Activated B cell treated with CpG ODN at 0.5 μM for 24 hours (primary cell): ENCODE measurements around the gene NRP2. TPM values are rescaled to one million over a fixed set of nuclear protein-coding genes. Genes with fewer than 3 reads are reported as not detected.

ENCODE experiments used
- ATAC-seq: fragments of 200-7000 bp; cut with Tn5 transposase; one replicate; pipeline ENCODE4 v1.10.0; 2021; ENCODE audit warnings: low read depth, mild to moderate bottlenecking, moderate library complexity
- CTCF ChIA-PET: fragments of 350-600 bp; sonication (Branson Sonifier 250); formaldehyde crosslinking; loops from one replicate; lab custom pipeline; 2021; ENCODE audit warnings: antibody characterized with exemption; lab: Charles Lee
- POLR2A ChIA-PET: fragments of 350-600 bp; sonication (Branson Sonifier 250); formaldehyde crosslinking; loops from one replicate; lab custom pipeline; 2021; ENCODE audit warnings: antibody characterized with exemption; lab: Charles Lee
- DNase-seq: peaks from one replicate; pipeline ENCODE4 v3.0.0; 2022
- H3K27ac Mint-ChIP-seq: one replicate; pipeline ENCODE4 v1.8.0; 2020; ENCODE audit warnings: mixed read lengths
- H3K27me3 Mint-ChIP-seq: one replicate; pipeline ENCODE4 v1.8.0; 2021; ENCODE audit warnings: mixed read lengths
- H3K36me3 Mint-ChIP-seq: one replicate; pipeline ENCODE4 v1.8.0; 2021; ENCODE audit warnings: low read depth, mixed read lengths
- H3K4me1 Mint-ChIP-seq: one replicate; pipeline ENCODE4 v1.8.0; 2021; ENCODE audit warnings: mixed read lengths
- H3K4me3 Mint-ChIP-seq: one replicate; pipeline ENCODE4 v1.8.0; 2020; ENCODE audit warnings: mild to moderate bottlenecking, mixed read lengths
- H3K9me3 Mint-ChIP-seq: one replicate; pipeline ENCODE4 v1.8.0; 2020; ENCODE audit warnings: mixed read lengths
- intact Hi-C: fragments of 100-400 bp; cut with micrococcal nuclease; formaldehyde crosslinking; loops from one replicate; pipeline ENCODE4 v1.15.1; 2024
- total RNA-seq: library from RNA; stranded (reverse); gene quantifications from 2 replicates; pipeline ENCODE4 v1.2.3, GENCODE V29; 2022
- TF ChIP-seq, protein P1 (sequence below): fragments of 200-600 bp; IDR thresholded peaks from one replicate; pipeline ENCODE4 v1.8.0; 2022; ENCODE audit warnings: antibody characterized with exemption, mild to moderate bottlenecking

The NRP2 gene
- total RNA-seq, 1 donor from 2014 or later: 10.2 TPM

DNA sequence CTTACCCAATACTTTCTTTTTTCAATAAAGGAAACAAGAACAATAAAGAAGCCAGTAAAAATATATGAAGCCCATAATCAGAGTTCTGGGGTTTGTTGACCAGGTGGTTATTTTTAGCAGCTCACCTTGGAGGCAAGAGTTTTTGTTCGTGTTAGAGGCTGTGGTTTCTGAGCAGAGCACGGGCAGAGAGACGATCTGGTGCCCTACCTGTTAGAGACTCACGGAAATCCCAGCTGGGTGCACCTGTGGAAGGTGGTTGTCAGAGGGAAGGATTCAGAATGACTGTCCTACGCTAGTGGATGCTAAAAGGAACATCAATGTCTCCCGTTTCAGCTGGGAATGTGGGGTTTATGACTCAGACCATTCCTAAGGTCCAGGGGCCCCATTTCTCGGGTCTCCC, 87.6 kb downstream of the NRP2 start:
- ChIA-PET CTCF (interaction anchor here (0.7 kb wide), 1 partner anchor 27 kb away, joined by 3 read pairs; no protein-coding TSS in a partner anchor), POLR2A (no interaction called here)
- H3K27me3 Mint-ChIP-seq: peaks cover 23% of the 10 kb centered on the region
- TF ChIP-seq, protein P1, sequence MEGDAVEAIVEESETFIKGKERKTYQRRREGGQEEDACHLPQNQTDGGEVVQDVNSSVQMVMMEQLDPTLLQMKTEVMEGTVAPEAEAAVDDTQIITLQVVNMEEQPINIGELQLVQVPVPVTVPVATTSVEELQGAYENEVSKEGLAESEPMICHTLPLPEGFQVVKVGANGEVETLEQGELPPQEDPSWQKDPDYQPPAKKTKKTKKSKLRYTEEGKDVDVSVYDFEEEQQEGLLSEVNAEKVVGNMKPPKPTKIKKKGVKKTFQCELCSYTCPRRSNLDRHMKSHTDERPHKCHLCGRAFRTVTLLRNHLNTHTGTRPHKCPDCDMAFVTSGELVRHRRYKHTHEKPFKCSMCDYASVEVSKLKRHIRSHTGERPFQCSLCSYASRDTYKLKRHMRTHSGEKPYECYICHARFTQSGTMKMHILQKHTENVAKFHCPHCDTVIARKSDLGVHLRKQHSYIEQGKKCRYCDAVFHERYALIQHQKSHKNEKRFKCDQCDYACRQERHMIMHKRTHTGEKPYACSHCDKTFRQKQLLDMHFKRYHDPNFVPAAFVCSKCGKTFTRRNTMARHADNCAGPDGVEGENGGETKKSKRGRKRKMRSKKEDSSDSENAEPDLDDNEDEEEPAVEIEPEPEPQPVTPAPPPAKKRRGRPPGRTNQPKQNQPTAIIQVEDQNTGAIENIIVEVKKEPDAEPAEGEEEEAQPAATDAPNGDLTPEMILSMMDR: no peak
- no peak overlapping the region for H3K4me3 Mint-ChIP-seq
- no peaks in the 10 kb centered on the region for H3K9me3 Mint-ChIP-seq
- H3K27ac Mint-ChIP-seq: no peak overlapping the region
- H3K4me1 Mint-ChIP-seq: peaks cover 4% of the 10 kb centered on the region
- ATAC-seq (no peak), DNase-seq (no peak)
- no peaks in the 10 kb centered on the region for H3K36me3 Mint-ChIP-seq
- intact Hi-C loops: loop anchor here (5.0 kb wide), 2 partner anchors 117 to 1443 kb away; no protein-coding TSS in a partner anchor

DNA sequence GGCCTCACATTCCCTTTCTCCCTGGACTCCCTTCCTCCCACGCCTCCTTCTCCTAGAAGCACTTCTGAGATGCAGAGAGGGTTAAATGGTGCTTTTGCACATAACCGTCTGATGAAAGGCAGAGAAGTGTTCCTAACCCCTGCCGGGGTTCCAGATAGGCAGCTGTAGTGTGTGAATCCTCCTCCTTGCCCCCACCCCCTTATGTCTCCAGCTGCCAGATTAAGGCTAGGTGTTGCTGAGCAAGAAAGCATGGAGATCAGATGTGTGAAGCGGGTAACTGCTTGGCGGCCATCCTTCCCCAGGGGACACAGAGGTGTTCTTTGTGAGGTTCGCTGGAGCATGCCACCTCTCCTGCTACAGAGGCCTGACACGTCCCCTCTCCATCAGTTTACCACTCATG, 88.3 kb downstream of the NRP2 start:
- Mint-ChIP-seq H3K9me3 (no peaks in the 10 kb centered on the region), H3K27ac (no peak overlapping the region), H3K4me3 (no peak overlapping the region), H3K36me3 (no peaks in the 10 kb centered on the region), H3K4me1 (peaks cover 7% of the 10 kb centered on the region), H3K27me3 (peaks cover 17% of the 10 kb centered on the region)
- ChIA-PET CTCF (no interaction called here), POLR2A (no interaction called here)
- TF ChIP-seq, protein P1: no peak
- intact Hi-C loops: no loop called here
- DNase-seq (no peak), ATAC-seq (no peak)

DNA sequence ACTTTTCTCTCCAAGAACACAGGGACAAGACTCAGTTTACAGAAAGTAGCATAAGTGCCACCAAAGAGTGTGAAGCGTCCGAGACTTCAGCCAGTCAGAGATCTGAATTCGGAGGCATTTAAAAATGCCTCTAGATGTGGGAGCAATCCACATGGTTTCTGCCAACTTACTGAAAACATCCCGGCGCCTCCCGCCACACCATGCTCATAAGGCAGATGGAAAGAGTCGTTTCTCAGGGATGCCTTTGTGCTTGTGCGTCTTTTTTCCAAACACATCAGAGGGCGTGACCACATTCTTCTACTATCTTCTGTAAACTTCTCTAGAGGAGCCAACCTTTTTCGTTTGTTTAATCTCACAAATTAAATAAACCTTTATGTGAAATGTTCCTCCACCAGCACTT, 88.7 kb downstream of the NRP2 start:
- no peak for ATAC-seq
- no peak overlapping the region for H3K27ac Mint-ChIP-seq
- H3K36me3 Mint-ChIP-seq: no peaks in the 10 kb centered on the region
- intact Hi-C loops: no loop called here
- TF ChIP-seq, protein P1: no peak
- peaks cover 9% of the 10 kb centered on the region for H3K4me1 Mint-ChIP-seq
- no peak overlapping the region for H3K4me3 Mint-ChIP-seq
- DNase-seq: no peak
- CTCF ChIA-PET: no interaction called here
- H3K9me3 Mint-ChIP-seq: no peaks in the 10 kb centered on the region
- peaks cover 16% of the 10 kb centered on the region for H3K27me3 Mint-ChIP-seq
- POLR2A ChIA-PET: no interaction called here

DNA sequence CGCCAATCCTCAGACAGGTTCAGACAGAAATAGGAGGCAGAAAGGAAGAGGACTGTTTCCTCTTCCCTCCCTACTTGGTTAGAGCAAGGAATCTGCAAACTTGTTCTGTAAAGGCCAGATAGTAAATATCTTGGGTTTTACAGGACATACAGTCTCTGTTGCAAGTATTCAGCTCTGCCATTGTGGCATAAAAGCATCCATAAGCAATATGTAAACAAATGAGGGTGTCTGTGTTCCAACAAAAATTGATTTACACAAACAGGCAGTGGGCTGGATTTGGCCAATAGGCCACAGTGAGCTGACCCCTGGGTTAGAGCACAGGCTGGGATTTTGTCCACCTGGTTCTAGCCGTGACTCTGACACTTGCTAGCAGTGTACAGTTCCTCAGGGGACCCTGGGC, 89.4 kb downstream of the NRP2 start:
- Mint-ChIP-seq H3K27me3 (peaks cover 13% of the 10 kb centered on the region), H3K4me1 (peaks cover 8% of the 10 kb centered on the region), H3K9me3 (no peaks in the 10 kb centered on the region), H3K4me3 (no peak overlapping the region), H3K36me3 (no peaks in the 10 kb centered on the region), H3K27ac (no peak overlapping the region)
- TF ChIP-seq, protein P1: no peak
- ChIA-PET POLR2A (no interaction called here), CTCF (no interaction called here)
- DNase-seq: no peak
- ATAC-seq: no peak
- intact Hi-C loops: no loop called here

DNA sequence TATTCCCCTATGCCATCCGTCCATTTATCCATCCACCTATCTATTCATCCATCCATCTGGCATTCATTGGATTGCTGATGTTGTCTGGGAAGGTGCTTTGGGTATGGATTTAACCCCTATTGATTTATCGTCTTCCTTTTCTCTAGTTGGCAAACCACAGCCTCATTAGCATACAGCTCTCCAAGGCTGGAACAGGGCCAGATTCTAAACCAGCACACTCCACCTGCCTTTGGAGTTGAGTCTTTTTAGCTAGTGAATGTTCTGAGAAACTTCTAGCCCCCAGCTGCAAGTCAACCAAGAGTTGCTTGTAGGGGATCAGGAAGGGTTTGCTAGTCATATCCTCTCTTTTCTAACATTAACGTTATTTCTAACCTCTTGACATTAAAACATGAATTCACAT, 90.7 kb downstream of the NRP2 start:
- POLR2A ChIA-PET: no interaction called here
- intact Hi-C loops: no loop called here
- TF ChIP-seq, protein P1: no peak
- Mint-ChIP-seq H3K9me3 (no peaks in the 10 kb centered on the region), H3K4me1 (peaks cover 5% of the 10 kb centered on the region), H3K27me3 (peaks cover 10% of the 10 kb centered on the region), H3K36me3 (no peaks in the 10 kb centered on the region), H3K27ac (no peak overlapping the region), H3K4me3 (no peak overlapping the region)
- no peak for ATAC-seq
- DNase-seq: no peak
- CTCF ChIA-PET: no interaction called here
